NCI-H2107 treated with DMSO at 0.1 percent for 48 hours (cell line): Measurements from ENCODE around the gene DDC.
"Not testable (repeated sequence)": the region's sequence is repeated elsewhere in the genome, so short reads cannot be mapped to it uniquely, and the experiment has no call there.

ENCODE experiments used
- DNase-seq: peaks from one replicate; lab custom pipeline; 2025; ENCODE audit not compliant: unreplicated experiment; lab: John Stamatoyannopoulos, UW

DDC gene

DNA sequence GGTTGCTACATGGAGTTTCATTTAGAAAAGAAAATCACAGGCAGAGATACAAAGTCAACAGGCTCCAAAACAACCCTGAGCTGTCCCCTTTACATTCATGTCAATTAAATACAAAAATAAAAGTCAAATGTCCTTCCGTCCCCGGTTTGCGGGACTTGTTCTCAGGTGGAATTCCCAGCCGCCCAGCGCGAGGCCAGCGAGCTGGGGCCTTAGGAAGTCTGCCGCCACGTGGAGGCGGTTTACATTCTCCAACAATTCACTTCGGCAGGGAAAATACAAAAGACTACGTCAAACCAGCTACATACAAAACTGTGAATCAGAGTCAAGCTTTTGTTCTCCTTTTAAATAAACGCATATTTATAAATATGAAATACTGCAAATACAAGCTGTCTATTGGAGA is 25.3 kb upstream of the DDC start:
- DNase-seq: no peak

DNA sequence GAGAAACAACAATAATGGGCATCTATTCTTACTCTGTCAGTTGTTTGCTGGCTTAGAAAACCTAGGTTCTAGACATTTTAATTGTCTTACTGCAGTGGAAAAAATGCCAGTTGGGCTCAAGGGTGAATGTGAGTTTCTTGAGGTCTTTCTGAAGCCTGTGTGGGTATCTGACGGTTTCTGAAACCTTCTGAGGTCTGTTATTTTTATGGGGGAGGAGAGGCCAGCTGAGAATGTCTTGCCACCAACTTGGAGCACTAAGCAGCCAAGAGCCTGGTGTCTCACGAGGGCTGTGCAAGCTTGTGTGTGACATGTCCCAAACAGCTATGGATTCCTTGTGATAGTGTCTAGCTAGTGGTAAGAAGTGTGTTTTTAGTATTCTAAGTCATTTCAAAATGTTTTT is 24.2 kb upstream of the DDC start:
- no peak for DNase-seq

DNA sequence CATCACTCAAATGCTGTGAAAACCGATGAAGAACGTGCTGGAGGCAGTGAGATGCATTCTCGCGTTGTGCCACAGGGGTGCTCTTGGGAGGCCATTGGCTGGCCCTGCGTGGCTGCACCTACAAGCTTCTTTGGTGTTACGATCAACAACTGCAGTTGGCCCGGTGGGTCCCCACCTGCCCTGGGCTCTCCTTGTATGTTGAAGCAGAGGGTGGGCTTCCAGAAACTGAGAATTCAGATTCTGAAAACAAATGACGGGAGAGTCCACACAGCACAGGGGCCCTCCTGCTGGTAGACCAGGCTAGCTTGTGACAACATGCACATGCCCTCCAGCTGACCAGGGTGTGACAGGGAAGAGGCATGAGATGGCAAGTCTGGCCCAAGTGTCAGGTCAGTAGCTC is 23.7 kb upstream of the DDC start:
- DNase-seq: no peak

DNA sequence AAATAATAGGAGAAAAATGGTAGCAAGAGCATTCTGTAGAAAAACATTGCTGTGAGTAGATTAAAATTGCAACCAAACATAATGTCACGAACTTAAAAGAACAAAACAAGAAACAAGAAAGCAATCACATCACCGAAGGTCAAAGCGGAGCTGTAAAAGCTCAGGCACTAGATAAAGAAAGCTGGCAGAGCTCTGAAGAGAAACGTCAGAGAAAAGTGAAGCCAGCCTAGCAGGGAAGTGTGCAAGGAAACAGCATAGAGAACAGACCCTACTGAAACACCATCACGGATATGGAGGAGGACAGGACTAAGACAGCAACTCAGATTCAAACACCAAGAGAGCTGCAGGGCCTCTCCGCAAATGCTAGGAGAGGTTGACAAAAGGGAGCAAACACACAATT is 22.5 kb upstream of the DDC start:
- DNase-seq: no peak

GRCh38 chr7:50584793-50585408 is 19.7 kb upstream of the DDC start:
- DNase-seq: no peak

DNA sequence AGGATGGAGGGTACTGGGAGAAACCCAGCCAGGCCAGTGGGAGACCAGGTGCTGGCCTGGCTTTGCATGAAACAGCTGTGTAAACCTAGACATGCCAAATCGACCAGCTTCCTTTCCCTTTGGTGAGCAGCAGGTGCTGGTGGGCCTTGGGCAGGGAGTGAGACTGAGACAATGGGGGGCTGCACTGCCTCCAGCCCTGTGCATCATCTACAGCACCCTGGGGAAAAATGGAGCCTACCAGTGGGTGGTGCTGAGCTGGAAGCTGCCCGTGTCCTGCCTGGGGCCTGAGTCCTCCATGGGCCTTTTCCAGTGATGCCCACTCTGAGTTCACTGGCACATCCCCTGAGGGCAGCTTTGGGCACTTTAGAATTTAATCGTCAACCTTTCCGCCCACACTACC is 19.2 kb upstream of the DDC start:
- DNase-seq: no peak

- not testable (repeated sequence) for DNase-seq
These were observed 18.1 kb upstream of the DDC start for GRCh38 chr7:50583295-50583694.

DNA sequence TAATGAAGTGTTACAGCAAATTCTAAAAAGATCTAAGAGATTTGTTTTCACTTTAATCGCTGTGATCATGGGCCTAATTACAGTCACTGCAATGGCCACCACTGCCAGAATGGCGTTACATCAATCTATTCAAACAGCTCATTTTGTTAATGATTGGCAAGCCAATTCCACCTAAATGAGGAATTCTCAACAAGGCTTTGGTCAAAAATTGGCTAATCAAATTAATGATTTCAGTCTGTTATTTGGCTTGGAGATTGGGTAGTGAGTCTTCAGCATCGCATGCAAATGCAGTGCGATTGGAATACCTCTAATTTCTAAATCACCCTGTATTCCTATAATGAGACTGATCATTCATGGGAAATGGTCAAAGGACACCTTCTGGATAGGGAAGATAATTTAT is 17.1 kb upstream of the DDC start:
- not testable (repeated sequence) for DNase-seq

DNA sequence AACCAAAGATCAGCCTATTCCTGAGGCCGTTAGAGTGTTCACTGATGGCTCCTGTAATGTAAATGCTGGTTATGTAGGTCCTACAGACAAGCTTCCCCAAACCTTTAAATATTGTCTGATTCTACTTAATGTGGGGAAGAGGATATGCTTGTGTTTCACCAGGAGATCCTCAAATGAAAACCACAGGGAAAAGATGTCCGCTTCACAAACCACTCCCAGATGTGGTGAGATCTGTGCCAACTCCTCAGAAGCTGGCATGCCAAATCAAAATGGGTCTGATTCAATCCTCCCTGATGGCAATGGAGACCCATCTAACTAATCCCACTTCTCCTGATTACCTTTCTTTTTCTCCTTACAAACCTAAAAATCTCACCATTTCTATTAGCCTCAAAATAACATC is 15.5 kb upstream of the DDC start:
- not testable (repeated sequence) for DNase-seq

- DNase-seq: no peak
These were observed 14.9 kb upstream of the DDC start for GRCh38 chr7:50580057-50580456.

GRCh38 chr7:50578105-50578504 is 12.9 kb upstream of the DDC start:
- not testable (repeated sequence) for DNase-seq

GRCh38 chr7:50577569-50577968 is 12.4 kb upstream of the DDC start:
- DNase-seq: no peak

DNA sequence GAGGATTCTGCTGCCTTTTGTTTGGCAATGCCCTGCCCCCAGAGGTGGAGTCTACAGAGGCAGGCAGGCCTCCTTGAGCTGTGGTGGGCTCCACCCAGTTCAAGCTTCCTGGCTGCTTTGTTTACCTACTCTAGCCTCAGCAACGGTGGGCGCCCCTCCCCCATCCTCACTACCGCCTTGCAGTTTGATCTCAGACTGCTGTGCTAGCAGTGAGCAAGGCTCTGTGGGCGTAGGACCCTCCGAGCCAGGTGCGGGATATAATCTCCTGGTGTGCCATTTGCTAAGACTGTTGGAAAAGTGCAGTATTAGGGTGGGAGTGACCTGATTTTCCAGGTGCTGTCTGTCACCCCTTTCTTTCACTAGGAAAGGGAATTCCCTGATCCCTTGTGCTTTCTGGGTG is 11.2 kb upstream of the DDC start:
- DNase-seq: not testable (repeated sequence)

GRCh38 chr7:50567715-50568261 is 2.6 kb upstream of the DDC start:
- DNase-seq: no peak

DNA sequence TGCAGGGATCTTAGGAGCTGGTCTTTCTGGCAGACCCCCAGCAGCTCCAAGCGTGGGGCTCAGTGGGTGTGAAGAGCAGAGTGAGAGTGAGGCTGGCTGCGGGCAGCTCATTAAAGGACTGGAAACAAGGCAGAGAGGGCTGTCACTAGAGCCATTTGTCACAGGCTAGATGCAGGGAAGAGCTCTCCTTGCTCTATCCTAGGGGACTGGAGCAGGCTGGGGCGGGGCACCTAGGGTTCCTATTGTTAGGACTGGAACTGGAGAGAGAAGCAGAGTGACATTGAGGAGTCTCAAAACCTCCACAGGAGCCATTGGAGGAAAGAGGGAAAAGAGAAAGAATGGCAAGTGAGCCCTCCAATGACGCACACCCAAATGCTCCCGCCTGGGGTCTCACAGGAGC is 772 bp upstream of the DDC start:
- no peak for DNase-seq

DNA sequence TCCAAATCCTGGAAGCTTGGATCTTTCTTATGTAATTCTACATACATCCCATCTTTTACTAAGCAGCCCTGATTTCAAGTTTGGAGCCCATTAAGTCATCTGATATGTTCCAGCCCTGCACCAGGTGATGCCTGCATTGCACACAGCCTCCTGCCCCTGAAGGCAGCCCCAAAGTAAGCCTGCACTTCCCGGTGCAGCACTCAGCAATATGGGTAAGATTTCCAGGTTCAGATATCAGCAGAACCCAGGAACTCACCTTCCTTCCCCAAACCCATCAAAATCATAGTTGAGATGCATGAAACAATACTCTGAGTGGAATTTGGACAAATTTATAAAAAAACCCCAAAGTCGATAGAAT is 333 bp upstream of the DDC start:
- no peak for DNase-seq

DNA sequence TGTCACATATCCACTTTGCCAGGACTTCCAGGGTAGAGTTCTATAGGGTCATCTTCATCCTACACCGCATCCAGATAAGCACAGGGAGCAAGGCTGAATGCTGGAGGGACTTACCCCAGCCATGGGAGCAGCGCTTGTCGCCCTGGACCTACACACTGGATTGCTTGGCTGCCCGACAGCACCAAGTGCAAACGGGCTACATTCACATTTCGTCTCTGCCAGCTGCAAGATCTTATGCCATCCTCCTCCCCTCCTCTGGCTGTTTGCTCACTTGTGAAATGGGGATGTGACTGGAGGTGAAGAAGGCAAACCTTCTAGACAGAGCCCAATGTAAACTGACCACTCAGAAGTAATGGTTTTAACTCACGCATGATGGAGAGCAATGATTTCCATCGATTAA is 1.0 kb downstream of the DDC start:
- no peak for DNase-seq

DNA sequence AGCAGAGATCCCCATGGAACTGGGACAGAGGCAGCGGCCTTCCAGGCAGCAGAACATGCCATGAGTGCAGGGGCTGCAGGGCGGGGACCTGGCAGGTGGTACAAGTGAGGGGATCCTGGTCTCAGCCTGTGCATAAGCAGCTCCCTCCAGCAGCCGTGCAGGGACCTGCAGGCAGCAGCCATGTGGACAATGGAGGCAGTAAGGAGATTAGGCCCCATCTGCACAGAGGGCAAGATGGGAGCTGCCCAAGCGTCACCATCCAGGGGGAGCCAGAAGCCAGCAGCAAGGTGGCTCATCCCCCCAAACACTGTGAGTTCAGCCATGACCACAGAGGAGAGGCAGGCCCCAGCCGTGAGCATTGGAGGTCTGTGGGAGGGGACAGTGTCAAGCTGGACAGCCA is 3.1 kb downstream of the DDC start:
- no peak for DNase-seq

DNA sequence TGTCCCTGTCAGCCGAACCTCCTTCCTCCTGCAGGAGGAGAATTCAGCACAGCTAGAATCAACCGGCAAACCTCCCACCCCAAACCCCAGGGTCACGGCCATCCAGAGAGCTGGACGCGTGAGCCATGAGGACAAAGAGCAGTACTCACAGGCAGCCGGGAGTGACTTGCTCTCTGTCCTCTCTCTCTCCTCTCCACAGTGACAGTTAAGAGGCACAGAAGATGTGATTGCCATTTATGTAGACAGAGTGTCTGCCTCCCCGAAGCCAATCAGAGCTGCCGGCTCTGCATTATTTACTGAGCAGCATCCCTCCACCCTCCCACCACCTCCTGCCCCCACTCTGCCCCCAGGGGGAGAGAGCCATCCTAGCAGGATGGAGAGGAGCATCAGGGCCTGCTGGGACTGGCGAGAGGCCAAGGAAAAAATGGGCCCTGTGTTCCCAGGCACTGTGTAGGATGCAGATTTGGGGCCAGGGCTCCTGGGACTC is 4.3 kb downstream of the DDC start:
- DNase-seq: peak; percentile 52

- DNase-seq: no peak
These were observed 5.3 kb downstream of the DDC start for GRCh38 chr7:50559881-50560280.

- peak; percentile 58 for DNase-seq
These were observed 6.7 kb downstream of the DDC start for GRCh38 chr7:50558294-50559053.

DNA sequence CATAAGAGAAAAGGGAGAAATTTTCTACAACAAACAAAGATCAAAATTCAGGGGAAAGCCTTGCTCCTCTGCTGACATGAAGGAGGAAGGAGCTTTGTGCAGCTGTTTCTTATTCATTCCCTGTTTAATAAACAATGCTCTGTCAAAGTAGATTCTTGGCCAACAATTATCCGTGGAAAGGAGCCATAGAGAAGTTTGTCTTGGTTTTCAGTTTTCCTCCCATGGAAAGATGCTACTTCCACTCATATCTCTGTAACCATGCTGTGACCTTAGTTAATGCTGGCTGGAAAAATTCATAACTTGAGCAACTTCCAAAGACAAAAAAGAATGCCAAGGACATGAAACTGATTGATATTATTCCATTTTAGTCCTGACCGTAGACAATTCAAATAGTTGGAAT is 8.1 kb downstream of the DDC start:
- DNase-seq: no peak
